ENCODE results near the gene CPSF3.

GRCh38 chr2:9378433-9379390 lies 44.7 kb upstream of the CPSF3 start:
- no peak for TF ChIP-seq CTCF (IDR thresholded peaks at IDR 0.05)
- no peak for TF ChIP-seq EZH2phosphoT487 (IDR thresholded peaks at IDR 0.05)
